Measurements from ENCODE around the gene ADARB2. TPM values are rescaled to one million over a fixed set of nuclear protein-coding genes. Genes with fewer than 3 reads are reported as not detected.

The ADARB2 gene
- total and polyA plus RNA-seq, 2 experiments from 2014 or later, result 2.0 to 5.0 TPM

- TF ChIP-seq ETS1 (IDR thresholded peaks at IDR 0.05), result no peak
- TF ChIP-seq CREB1 (CRISPR knock-in tag; IDR thresholded peaks at IDR 0.05; ENCODE audit: low read depth), result no peak
- TF ChIP-seq CTCF (conservative IDR thresholded peaks at IDR 0.05; ENCODE audit: low read depth in 2 of 2), result no peak
- no peak for TF ChIP-seq EZH2 (IDR thresholded peaks at IDR 0.05; ENCODE audit: low read depth, unreplicated experiment)
Measured at GRCh38 chr10:1406132-1406966, 331.0 kb downstream of the ADARB2 start (continued).

DNA sequence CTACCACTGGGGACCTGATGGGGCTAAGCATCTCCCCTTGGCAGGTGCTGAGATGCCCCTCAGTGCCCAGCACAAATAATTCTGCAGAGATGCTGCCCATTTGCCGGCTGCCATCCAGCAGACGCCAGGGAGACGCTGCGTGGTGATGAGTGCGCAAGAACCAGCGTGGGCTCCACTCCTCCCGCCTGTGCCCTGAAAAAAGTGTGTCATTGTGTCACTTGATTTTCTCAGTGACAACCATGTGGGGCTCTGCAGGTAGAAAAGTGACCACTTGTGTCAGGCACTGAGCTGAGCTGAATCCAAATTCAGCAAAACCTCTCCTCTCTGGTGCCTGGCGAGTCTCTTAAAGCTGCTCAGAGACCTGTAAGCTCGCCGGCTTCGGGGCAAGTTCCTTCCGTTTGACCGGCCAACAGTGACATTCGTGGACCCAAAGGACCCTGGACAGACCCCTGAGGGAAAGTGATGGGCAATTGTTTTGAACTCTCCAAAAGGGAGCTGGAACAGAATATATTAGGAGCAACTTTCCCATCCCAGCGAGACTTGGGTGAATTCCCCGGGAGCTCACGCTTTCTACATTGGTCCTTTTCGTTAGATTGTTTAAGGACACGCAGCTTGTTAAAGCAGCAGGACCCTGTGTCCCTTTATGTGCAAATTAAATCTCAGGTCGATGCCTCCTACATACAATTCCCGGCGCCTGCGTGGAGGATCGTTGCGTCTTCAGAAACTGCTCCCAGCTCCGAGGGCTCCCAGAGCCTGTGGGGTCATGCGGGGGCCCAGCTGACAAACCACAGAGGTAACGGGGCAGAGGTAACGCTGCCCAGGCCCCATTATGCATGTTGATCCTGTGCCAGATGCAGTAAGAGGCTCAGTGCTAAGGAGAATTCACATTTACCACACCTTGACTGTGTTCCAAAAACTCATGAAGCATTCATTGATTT lies 332.7 kb downstream of the ADARB2 start:
- Mint-ChIP-seq H3K4me3 (no peak overlapping the region), H3K4me1 (peaks cover 18% of the 10 kb centered on the region), H3K27me3 (ENCODE audit: insufficient read depth, low read depth, poor library complexity) (peaks cover 5% of the 10 kb centered on the region), H3K36me3 (ENCODE audit: low read depth) (no peaks in the 10 kb centered on the region), H3K9me3 (no peaks in the 10 kb centered on the region), H3K27ac (no peak overlapping the region)
- H3K27me3 ChIP-seq (ENCODE audit: insufficient read depth), result no peaks in the 10 kb centered on the region
- TF ChIP-seq REST (IDR thresholded peaks at IDR 0.05; ENCODE audit: unreplicated experiment) (no peak), ZNF114 (CRISPR knock-in tag; IDR thresholded peaks at IDR 0.05) (no peak), EZH2 (IDR thresholded peaks at IDR 0.05; ENCODE audit: low read depth, unreplicated experiment) (no peak), CTCF (conservative IDR thresholded peaks at IDR 0.05; ENCODE audit: low read depth in 2 of 2) (no peak)
- no peak overlapping the region for H2AFZ ChIP-seq
- DNase-seq (ENCODE audit: low spot score), result no peak
- no peak for ATAC-seq
- H3K79me2 ChIP-seq (replicated peaks; ENCODE audit: insufficient read depth), result no peaks in the 10 kb centered on the region
- H3K9me2 ChIP-seq (ENCODE audit: insufficient read depth), result no peaks in the 10 kb centered on the region
- no peaks in the 10 kb centered on the region for H4K20me1 ChIP-seq (replicated peaks; ENCODE audit: insufficient read depth)
- H3K27ac ChIP-seq (ENCODE audit: low read depth), result no peak overlapping the region
- no peaks in the 10 kb centered on the region for H3K4me1 ChIP-seq (ENCODE audit: insufficient read depth)
- H3K4me2 ChIP-seq, result no peak overlapping the region
- H3K4me3 ChIP-seq, result no peak overlapping the region
- H3F3A ChIP-seq (replicated peaks; ENCODE audit: low read depth), result no peaks in the 10 kb centered on the region
- no peaks in the 10 kb centered on the region for H3K36me3 ChIP-seq (ENCODE audit: insufficient read depth)
